Immature natural killer cell (primary cell): ENCODE measurements around the gene MTERF2. TPM values are rescaled to one million over a fixed set of nuclear protein-coding genes. Genes with fewer than 3 reads are reported as not detected.
"Not testable (repeated sequence)": the region's sequence is repeated elsewhere in the genome, so short reads cannot be mapped to it uniquely, and the experiment has no call there.

ENCODE experiments used
- DNase-seq, 3 donors: peaks; one replicate each; pipeline ENCODE4 v3.0.0; 2022; ENCODE audit warnings: mixed read lengths in 1 of 3
- H3K27ac Mint-ChIP-seq, 6 donors: one replicate each; pipeline ENCODE4 v1.8.0; 2020; ENCODE audit warnings: mixed read lengths in 6 of 6, mild to moderate bottlenecking in 5 of 6, inconsistent platforms in 4 of 6, moderate library complexity in 3 of 6
- H3K27me3 Mint-ChIP-seq, 3 donors: one replicate each; pipeline ENCODE4 v1.8.0; 2020 to 2021; ENCODE audit warnings: low read depth in 3 of 3, mild to moderate bottlenecking in 3 of 3, mixed read lengths in 3 of 3, moderate library complexity in 3 of 3, inconsistent platforms in 1 of 3
- H3K36me3 Mint-ChIP-seq, 3 donors: one replicate each; pipeline ENCODE4 v1.8.0; 2020; ENCODE audit warnings: mixed read lengths in 3 of 3, inconsistent platforms in 2 of 3, mild to moderate bottlenecking in 2 of 3
- H3K4me1 Mint-ChIP-seq, 2 donors: one replicate each; pipeline ENCODE4 v1.8.0; 2020; ENCODE audit warnings: inconsistent platforms in 2 of 2, mild to moderate bottlenecking in 2 of 2, mixed read lengths in 2 of 2, moderate library complexity in 1 of 2
- H3K4me3 Mint-ChIP-seq, 5 donors: one replicate each; pipeline ENCODE4 v1.8.0; 2020; ENCODE audit warnings: mild to moderate bottlenecking in 5 of 5, mixed read lengths in 5 of 5, inconsistent platforms in 3 of 5, moderate library complexity in 3 of 5
- H3K9me3 Mint-ChIP-seq, 6 donors: one replicate each; pipeline ENCODE4 v1.8.0; 2020; ENCODE audit warnings: mild to moderate bottlenecking in 6 of 6, mixed read lengths in 6 of 6, inconsistent platforms in 4 of 6, moderate library complexity in 3 of 6
- polyA plus RNA-seq, 3 donors: library from polyadenylated mRNA; unstranded; fragments of 300-500 nt; fragmentation: Illumina TruSeq; gene quantifications; one replicate each; pipeline ENCODE4 v1.2.3, GENCODE V29; 2021

MTERF2 gene
- polyA plus RNA-seq, 3 donors from 2014 or later: 7.7 to 10.6 (median 9.7) TPM

DNA sequence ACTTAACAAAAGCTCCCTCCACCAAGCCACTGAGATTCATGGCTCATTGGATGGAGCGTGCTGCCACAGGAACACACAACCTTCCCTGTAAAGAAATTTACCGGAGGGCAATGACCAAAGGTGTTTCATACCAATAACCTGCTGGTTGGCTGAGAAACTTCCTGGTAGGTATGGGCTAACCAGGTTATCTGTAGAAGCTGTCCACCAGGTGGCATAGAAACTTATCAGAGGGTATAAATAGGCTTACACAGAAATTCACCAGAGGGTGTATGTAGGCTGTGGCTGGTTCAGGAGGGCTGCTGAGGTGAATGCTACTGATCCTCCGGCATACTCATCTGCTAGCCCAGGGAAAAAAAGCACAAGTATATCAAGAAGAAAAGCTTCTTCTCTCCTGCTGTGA lies 27.1 kb upstream of the MTERF2 start:
- no peaks in the 10 kb centered on the region for H3K9me3 Mint-ChIP-seq
- peaks cover 7 to 19% (median 14%) of the 10 kb centered on the region in 3 donors for H3K36me3 Mint-ChIP-seq
- peak overlapping the region in 2 of 6 donors; percentile 40 to 67 for H3K27ac Mint-ChIP-seq
- peak; percentile 14 to 38 (median 23) for DNase-seq
- peaks cover 2 to 6% of the 10 kb centered on the region in 2 donors for H3K4me1 Mint-ChIP-seq
- peaks cover 0 to 4% (median 0%) of the 10 kb centered on the region in 3 donors for H3K27me3 Mint-ChIP-seq
- H3K4me3 Mint-ChIP-seq: no peak overlapping the region

GRCh38 chr12:107012736-107013425 lies 25.9 kb upstream of the MTERF2 start:
- DNase-seq: no peak
- Mint-ChIP-seq H3K4me3 (no peak overlapping the region), H3K4me1 (peaks cover 2 to 6% of the 10 kb centered on the region in 2 donors), H3K27ac (peak overlapping the region in 2 of 6 donors; percentile 9 to 67), H3K9me3 (no peaks in the 10 kb centered on the region), H3K36me3 (peaks cover 7 to 26% (median 10%) of the 10 kb centered on the region in 3 donors), H3K27me3 (peaks cover 0 to 4% (median 0%) of the 10 kb centered on the region in 3 donors)

DNA sequence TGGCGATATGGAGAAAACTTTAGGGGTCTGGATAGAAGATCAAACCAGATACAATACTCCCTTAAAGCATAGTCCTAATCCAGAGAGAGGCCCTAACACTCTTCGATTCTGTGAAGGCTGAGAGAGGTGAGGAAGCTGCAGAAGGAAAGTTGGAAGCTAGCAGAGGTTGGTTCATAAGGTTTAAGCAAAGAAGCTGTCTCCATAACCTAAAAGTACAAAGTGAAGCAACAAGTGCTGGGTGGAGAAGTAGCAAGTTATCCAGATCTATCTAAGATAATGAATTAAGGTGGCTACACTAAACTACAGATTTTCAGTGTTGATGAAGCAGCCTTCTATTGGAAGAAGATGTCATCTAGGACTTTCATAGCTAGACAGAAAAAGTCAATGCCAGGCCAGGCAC lies 24.6 kb upstream of the MTERF2 start:
- Mint-ChIP-seq H3K27ac (peak overlapping the region in 1 of 6 donors; percentile 32), H3K36me3 (peaks cover 4 to 20% (median 7%) of the 10 kb centered on the region in 3 donors), H3K4me3 (no peak overlapping the region), H3K9me3 (no peaks in the 10 kb centered on the region), H3K4me1 (peaks cover 2 to 6% of the 10 kb centered on the region in 2 donors), H3K27me3 (peaks cover 0 to 4% (median 0%) of the 10 kb centered on the region in 3 donors)
- no peak for DNase-seq

GRCh38 chr12:107007411-107007810 lies 20.5 kb upstream of the MTERF2 start:
- no peak overlapping the region for H3K4me3 Mint-ChIP-seq
- H3K4me1 Mint-ChIP-seq: no peaks in the 10 kb centered on the region
- peaks cover 1 to 21% (median 8%) of the 10 kb centered on the region in 3 donors for H3K36me3 Mint-ChIP-seq
- H3K27me3 Mint-ChIP-seq: peaks cover 0 to 1% (median 0%) of the 10 kb centered on the region in 3 donors
- no peaks in the 10 kb centered on the region for H3K9me3 Mint-ChIP-seq
- no peak for DNase-seq
- no peak overlapping the region for H3K27ac Mint-ChIP-seq

DNA sequence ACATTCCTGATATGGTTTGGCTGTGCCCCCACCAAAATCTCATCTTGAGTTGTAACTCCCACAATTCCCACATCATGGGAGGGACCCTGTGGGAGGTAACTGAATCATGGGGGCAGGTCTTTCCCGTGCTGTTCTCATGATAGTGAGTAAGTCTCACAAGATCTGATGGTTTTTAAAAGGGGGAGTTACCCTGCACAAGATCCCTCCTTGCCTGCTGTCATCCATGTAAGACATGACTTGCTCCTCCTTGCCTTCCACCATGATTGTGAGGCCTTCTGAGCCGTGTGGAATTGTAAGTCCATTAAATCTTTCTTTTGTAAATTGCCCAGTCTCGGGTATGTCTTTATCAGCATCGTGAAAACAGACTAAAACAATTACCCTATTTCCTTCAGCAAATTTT lies 15.7 kb upstream of the MTERF2 start:
- not testable (repeated sequence) for H3K4me1 Mint-ChIP-seq, H3K27me3 Mint-ChIP-seq, H3K9me3 Mint-ChIP-seq, DNase-seq, H3K4me3 Mint-ChIP-seq, H3K27ac Mint-ChIP-seq
- peaks cover 12 to 26% (median 19%) of the 10 kb centered on the region in 3 donors for H3K36me3 Mint-ChIP-seq

- peaks cover 25 to 46% (median 40%) of the 10 kb centered on the region in 3 donors for H3K36me3 Mint-ChIP-seq
- no peak overlapping the region for H3K4me3 Mint-ChIP-seq
- peaks cover 0 to 2% (median 2%) of the 10 kb centered on the region in 3 donors for H3K27me3 Mint-ChIP-seq
- no peak overlapping the region for H3K27ac Mint-ChIP-seq
- H3K4me1 Mint-ChIP-seq: no peaks in the 10 kb centered on the region
- DNase-seq: no peak
- no peaks in the 10 kb centered on the region for H3K9me3 Mint-ChIP-seq
These were observed 12.5 kb upstream of the MTERF2 start for GRCh38 chr12:106999446-106999845.

GRCh38 chr12:106997916-106998315 lies 11.0 kb upstream of the MTERF2 start:
- Mint-ChIP-seq H3K36me3 (peaks cover 25 to 46% (median 39%) of the 10 kb centered on the region in 3 donors), H3K27me3 (peaks cover 0 to 2% (median 2%) of the 10 kb centered on the region in 3 donors), H3K4me3 (no peak overlapping the region), H3K9me3 (no peaks in the 10 kb centered on the region), H3K4me1 (no peaks in the 10 kb centered on the region), H3K27ac (no peak overlapping the region)
- no peak for DNase-seq

DNA sequence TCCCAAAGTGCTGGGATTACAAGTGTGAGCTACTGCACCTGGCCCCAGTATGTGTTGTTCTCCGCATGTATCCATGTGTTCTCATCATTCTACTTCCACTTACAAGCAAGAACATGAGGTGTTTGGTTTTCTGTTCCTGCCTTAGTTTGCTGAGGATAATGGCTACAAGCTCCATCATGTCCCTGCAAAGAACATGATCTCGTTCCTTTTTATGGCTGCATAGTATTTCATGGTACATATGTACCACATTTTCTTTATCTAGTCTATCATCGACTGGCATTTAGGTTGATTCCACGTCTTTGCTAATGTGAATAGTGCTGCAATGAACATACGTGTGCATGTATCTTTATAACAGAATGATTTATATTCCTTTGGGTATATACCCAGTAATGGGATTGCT lies 9.2 kb upstream of the MTERF2 start:
- not testable (repeated sequence) for DNase-seq, H3K27ac Mint-ChIP-seq, H3K9me3 Mint-ChIP-seq, H3K27me3 Mint-ChIP-seq, H3K4me1 Mint-ChIP-seq, H3K4me3 Mint-ChIP-seq
- H3K36me3 Mint-ChIP-seq: peaks cover 21 to 36% (median 29%) of the 10 kb centered on the region in 3 donors

DNA sequence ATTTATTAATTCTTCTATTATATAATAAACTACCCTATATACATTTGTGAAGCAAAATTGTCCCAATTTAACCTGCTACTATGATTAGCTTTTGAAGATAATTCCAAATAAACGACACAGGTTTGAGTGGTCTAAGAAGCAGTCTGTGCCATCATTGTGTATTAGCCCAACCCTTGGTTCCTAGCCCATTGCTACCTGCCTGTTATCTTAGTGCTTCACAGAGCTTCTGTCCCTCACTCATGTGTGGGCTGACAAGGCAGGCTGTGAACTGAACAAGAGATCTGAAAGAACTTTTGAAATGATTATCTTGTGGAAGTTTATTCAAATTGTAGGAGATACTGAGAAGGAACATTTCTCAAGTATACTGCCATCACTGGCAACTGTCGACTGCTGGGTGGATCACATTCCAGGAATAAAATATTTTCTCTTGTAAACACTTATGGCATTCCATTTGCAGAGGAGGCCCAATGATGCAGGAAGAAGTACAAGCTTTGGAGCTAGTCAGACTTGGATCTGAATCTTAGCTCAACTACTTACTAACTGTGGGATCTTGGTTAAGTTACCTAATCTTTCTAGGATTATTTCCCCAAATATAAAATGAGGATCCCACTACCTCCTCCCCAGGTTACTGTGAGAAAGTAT lies 7.8 kb upstream of the MTERF2 start:
- DNase-seq: no peak
- H3K4me1 Mint-ChIP-seq: no peaks in the 10 kb centered on the region
- peaks cover 0 to 2% (median 0%) of the 10 kb centered on the region in 3 donors for H3K27me3 Mint-ChIP-seq
- H3K36me3 Mint-ChIP-seq: peaks cover 18 to 30% (median 30%) of the 10 kb centered on the region in 3 donors
- no peak overlapping the region for H3K4me3 Mint-ChIP-seq
- H3K9me3 Mint-ChIP-seq: no peaks in the 10 kb centered on the region
- H3K27ac Mint-ChIP-seq: no peak overlapping the region

- no peak for DNase-seq
- H3K4me1 Mint-ChIP-seq: peaks cover 37 to 40% of the 10 kb centered on the region in 2 donors
- H3K9me3 Mint-ChIP-seq: no peaks in the 10 kb centered on the region
- peak overlapping the region in 4 of 6 donors; percentile 87 to 97 (median 94) for H3K27ac Mint-ChIP-seq
- H3K4me3 Mint-ChIP-seq: peak overlapping the region; percentile 95 to 99 (median 98)
- peaks cover 3 to 9% (median 3%) of the 10 kb centered on the region in 3 donors for H3K27me3 Mint-ChIP-seq
- H3K36me3 Mint-ChIP-seq: peaks cover 12 to 20% (median 15%) of the 10 kb centered on the region in 3 donors
These were observed 900 bp upstream of the MTERF2 start for GRCh38 chr12:106987846-106988245.

DNA sequence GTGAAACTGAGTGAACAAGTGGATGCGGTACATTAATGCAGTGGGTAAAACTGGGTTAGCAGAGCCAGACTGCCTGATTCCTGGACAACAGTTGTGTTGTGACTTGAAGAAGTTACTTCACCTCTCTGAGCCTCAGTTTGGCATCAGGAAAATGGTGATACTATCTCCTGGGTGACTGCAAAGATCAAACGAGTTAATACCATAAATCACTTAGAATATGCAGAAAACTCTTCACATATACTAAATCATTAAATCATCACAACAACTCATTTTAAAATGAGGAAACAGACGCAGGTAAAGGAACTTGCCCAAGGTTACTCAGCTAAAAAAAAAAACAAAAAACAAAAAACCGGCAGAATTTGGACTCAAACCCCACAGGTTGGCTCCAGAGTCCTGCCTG lies 811 bp downstream of the MTERF2 start:
- peak overlapping the region; percentile 93 to 97 (median 95) for H3K27ac Mint-ChIP-seq
- H3K4me1 Mint-ChIP-seq: peaks cover 37 to 40% of the 10 kb centered on the region in 2 donors
- H3K27me3 Mint-ChIP-seq: peaks cover 3 to 9% (median 3%) of the 10 kb centered on the region in 3 donors
- peak overlapping the region; percentile 95 to 99 (median 98) for H3K4me3 Mint-ChIP-seq
- DNase-seq: no peak
- H3K36me3 Mint-ChIP-seq: peaks cover 12 to 18% (median 18%) of the 10 kb centered on the region in 3 donors
- no peaks in the 10 kb centered on the region for H3K9me3 Mint-ChIP-seq

GRCh38 chr12:106985479-106985878 lies 1.5 kb downstream of the MTERF2 start:
- no peaks in the 10 kb centered on the region for H3K9me3 Mint-ChIP-seq
- peak overlapping the region; percentile 0 to 99 (median 97) for H3K4me3 Mint-ChIP-seq
- H3K36me3 Mint-ChIP-seq: peaks cover 12 to 18% (median 16%) of the 10 kb centered on the region in 3 donors
- H3K27me3 Mint-ChIP-seq: peaks cover 3 to 9% (median 3%) of the 10 kb centered on the region in 3 donors
- peaks cover 37 to 40% of the 10 kb centered on the region in 2 donors for H3K4me1 Mint-ChIP-seq
- peak overlapping the region in 5 of 6 donors; percentile 12 to 96 (median 82) for H3K27ac Mint-ChIP-seq
- no peak for DNase-seq

DNA sequence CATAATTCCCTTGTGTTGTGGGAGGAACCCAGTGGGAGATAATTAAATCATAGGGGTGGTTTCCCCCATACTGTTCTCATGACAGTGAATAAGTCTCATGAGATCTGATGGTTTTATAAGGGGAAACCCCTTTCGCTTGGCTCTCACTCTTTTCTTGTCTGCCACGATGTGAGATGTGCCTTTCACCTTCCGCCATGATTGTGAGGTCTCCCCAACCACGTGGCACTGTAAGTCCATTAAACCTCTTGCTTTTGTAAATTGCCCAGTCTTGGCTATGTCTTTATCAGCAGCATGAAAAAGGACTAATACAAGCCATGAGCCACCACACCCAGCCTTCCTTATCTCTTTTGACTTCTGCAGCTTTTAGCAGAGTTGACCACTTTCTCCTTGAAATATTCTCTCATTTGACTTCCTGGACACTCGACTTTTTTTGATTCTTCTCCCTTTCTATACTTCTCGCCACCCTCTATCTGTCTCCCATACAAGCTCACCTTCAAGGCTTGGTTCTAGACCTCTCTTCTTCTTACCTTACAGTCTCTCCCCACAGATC lies 2.3 kb downstream of the MTERF2 start:
- H3K27me3 Mint-ChIP-seq: peaks cover 3 to 9% (median 3%) of the 10 kb centered on the region in 3 donors
- peak overlapping the region in 3 of 5 donors; percentile 3 to 41 (median 30) for H3K4me3 Mint-ChIP-seq
- H3K9me3 Mint-ChIP-seq: no peaks in the 10 kb centered on the region
- DNase-seq: no peak
- H3K36me3 Mint-ChIP-seq: peaks cover 12 to 18% (median 16%) of the 10 kb centered on the region in 3 donors
- peak overlapping the region in 5 of 6 donors; percentile 14 to 73 (median 60) for H3K27ac Mint-ChIP-seq
- H3K4me1 Mint-ChIP-seq: peaks cover 37 to 40% of the 10 kb centered on the region in 2 donors

DNA sequence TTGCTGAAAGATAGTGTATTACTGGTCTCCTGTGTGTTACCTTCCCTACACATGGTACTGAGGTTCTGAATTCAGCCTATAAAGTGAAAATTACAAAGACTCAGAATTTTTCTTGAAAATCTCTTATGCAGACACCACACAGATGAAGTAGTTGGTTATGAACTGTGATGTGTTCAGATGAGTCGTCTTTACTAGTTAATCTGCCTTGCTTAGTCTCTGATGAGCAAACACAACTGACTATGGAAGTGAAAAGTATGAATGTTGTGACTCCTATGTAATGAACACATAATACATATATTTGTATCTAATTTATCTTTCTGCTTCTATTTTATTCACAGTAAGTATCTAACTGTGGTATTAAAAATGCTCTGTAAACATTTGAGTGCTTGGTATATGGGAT lies 4.7 kb downstream of the MTERF2 start:
- Mint-ChIP-seq H3K4me3 (no peak overlapping the region), H3K9me3 (no peaks in the 10 kb centered on the region), H3K36me3 (peaks cover 16 to 25% (median 17%) of the 10 kb centered on the region in 3 donors), H3K27ac (peak overlapping the region in 1 of 6 donors; percentile 46), H3K4me1 (peaks cover 33 to 34% of the 10 kb centered on the region in 2 donors), H3K27me3 (peaks cover 3 to 9% (median 3%) of the 10 kb centered on the region in 3 donors)
- DNase-seq: no peak
